ENCODE measurements around the gene FIS1. TPM values are rescaled to one million over a fixed set of nuclear protein-coding genes. Genes with fewer than 3 reads are reported as not detected.

The FIS1 gene
- total and polyA plus RNA-seq, 11 donors, result 204 to 491 (median 282) TPM

GRCh38 chr7:101239951-101240220 is 5.0 kb downstream of the FIS1 start:
- intact Hi-C loops (cut with DNase I), result loop anchor here in 2 of 10 donors (2.0 to 10.0 kb wide), 3 partner anchors 21 to 355 kb away; partner anchors contain the start of genes UFSP1 (in 1 of the 2) and ZNHIT1 (in 1 of the 2)
- no peak for TF ChIP-seq CTCF (IDR thresholded peaks at IDR 0.05)
- TF ChIP-seq POLR2A (IDR thresholded peaks at IDR 0.05), result no peak
- Histone ChIP-seq H3K9me3 (no peaks in the 10 kb centered on the region), H3K4me3 (no peak overlapping the region), H3K36me3 (peaks cover 0 to 41% (median 27%) of the 10 kb centered on the region in 9 donors), H3K27me3 (no peaks in the 10 kb centered on the region), H3K27ac (peak overlapping the region; percentile 48 to 86 (median 78)), H3K4me1 (peaks cover 5 to 71% (median 54%) of the 10 kb centered on the region in 12 donors)
- no peak for ATAC-seq
- DNase-seq, result no peak
- WGBS, 4 donors, result 85 to 95% (median 88%) methylated on average over 9 of the region's 9 CpGs

- no peaks in the 10 kb centered on the region for H3K9me3 ChIP-seq
- no peaks in the 10 kb centered on the region for H3K27me3 ChIP-seq
- H3K36me3 ChIP-seq, result peaks cover 0 to 41% (median 27%) of the 10 kb centered on the region in 9 donors
- H3K4me3 ChIP-seq, result peak overlapping the region in 2 of 12 donors; percentile 1 to 4
- intact Hi-C loops (cut with DNase I), result loop anchor here in 2 of 10 donors (2.0 to 10.0 kb wide), 2 partner anchors 21 to 45 kb away; partner anchors contain the start of gene ZNHIT1 (in 1 of the 2)
- 49 to 66% (median 56%) methylated on average over 27 of the region's 27 CpGs for WGBS, 4 donors
- H3K27ac ChIP-seq, result peak overlapping the region; percentile 48 to 86 (median 78)
- peak in 2 of 5 donors; percentile 45 to 51 for DNase-seq
- peak in 3 of 4 donors; percentile 18 to 47 (median 23) for ATAC-seq
- no peak for TF ChIP-seq CTCF (IDR thresholded peaks at IDR 0.05)
- TF ChIP-seq POLR2A (IDR thresholded peaks at IDR 0.05), result peak in 1 of 2 donors; percentile 10
- peaks cover 5 to 71% (median 54%) of the 10 kb centered on the region in 12 donors for H3K4me1 ChIP-seq
Observed at GRCh38 chr7:101239191-101239950, 5.5 kb downstream of the FIS1 start.

- Histone ChIP-seq H3K27ac (peak overlapping the region; percentile 48 to 86 (median 78)), H3K36me3 (peaks cover 0 to 41% (median 26%) of the 10 kb centered on the region in 9 donors), H3K27me3 (no peaks in the 10 kb centered on the region), H3K9me3 (no peaks in the 10 kb centered on the region), H3K4me1 (peaks cover 5 to 64% (median 47%) of the 10 kb centered on the region in 12 donors), H3K4me3 (peak overlapping the region in 8 of 12 donors; percentile 1 to 44 (median 26))
- WGBS, 4 donors, result 50 to 65% (median 52%) methylated on average over 14 to 28 of the region's 28 CpGs
- peak in 1 of 5 donors; percentile 38 for DNase-seq
- intact Hi-C loops (cut with DNase I), result loop anchor here in 2 of 10 donors (2.0 to 10.0 kb wide), 2 partner anchors 20 to 46 kb away; partner anchors contain the start of gene ZNHIT1 (in 1 of the 2)
- ATAC-seq, result peak; percentile 1 to 11 (median 4)
- TF ChIP-seq POLR2A (IDR thresholded peaks at IDR 0.05) (no peak), CTCF (IDR thresholded peaks at IDR 0.05) (no peak)
Observed at GRCh38 chr7:101238226-101239182, 6.4 kb downstream of the FIS1 start.
